Activated CD4-positive, alpha-beta T cell treated with anti-CD3 and anti-CD28 coated beads, Interleukin-2, amount 50 U/mL, for 4 hours (primary cell): Measurements from ENCODE around the gene PDE1A.

Experiments
- DNase-seq, 2 experiments: peaks; one replicate each; pipeline ENCODE4 v3.0.0-alpha.2; 2020

PDE1A gene

GRCh38 chr2:182426918-182427240 is at the start of gene PDE1A:
PDE1A (minus strand) TSS chr2:182427036.
- DNase-seq = no peak

GRCh38 chr2:182473635-182474034 is 46.8 kb upstream of the PDE1A start:
- DNase-seq = no peak

- DNase-seq = no peak
These were observed 36.9 kb upstream of the PDE1A start for GRCh38 chr2:182463760-182464159.

- DNase-seq = no peak
These were observed 29.9 kb upstream of the PDE1A start for GRCh38 chr2:182456784-182457183.

- no peak for DNase-seq
These were observed 25.7 kb upstream of the PDE1A start for GRCh38 chr2:182452456-182452990.

- DNase-seq = no peak
These were observed 21.5 kb upstream of the PDE1A start for GRCh38 chr2:182448371-182448770.

GRCh38 chr2:182447863-182448262 is 21.0 kb upstream of the PDE1A start:
- DNase-seq = no peak

GRCh38 chr2:182447163-182447562 is 20.3 kb upstream of the PDE1A start:
- DNase-seq = no peak

- no peak for DNase-seq
These were observed 19.3 kb upstream of the PDE1A start for GRCh38 chr2:182446087-182446486.

GRCh38 chr2:182445391-182445965 is 18.6 kb upstream of the PDE1A start:
- no peak for DNase-seq

- DNase-seq = no peak
These were observed 18.0 kb upstream of the PDE1A start for GRCh38 chr2:182444806-182445205.

- no peak for DNase-seq
These were observed 17.3 kb upstream of the PDE1A start for GRCh38 chr2:182444170-182444569.

- no peak for DNase-seq
These were observed 9.4 kb upstream of the PDE1A start for GRCh38 chr2:182436252-182436651.

GRCh38 chr2:182435754-182436153 is 8.9 kb upstream of the PDE1A start:
- no peak for DNase-seq

- DNase-seq = no peak
These were observed 5.2 kb upstream of the PDE1A start for GRCh38 chr2:182432051-182432450.

- no peak for DNase-seq
These were observed 1.6 kb upstream of the PDE1A start for GRCh38 chr2:182428476-182428875.

- DNase-seq = no peak
These were observed 536 bp downstream of the PDE1A start for GRCh38 chr2:182426082-182426917.

GRCh38 chr2:182422864-182423263 is 4.0 kb downstream of the PDE1A start:
- DNase-seq = no peak

GRCh38 chr2:182420669-182421068 is 6.2 kb downstream of the PDE1A start:
- DNase-seq = no peak

GRCh38 chr2:182416861-182417260 is 10.0 kb downstream of the PDE1A start:
- no peak for DNase-seq

- no peak for DNase-seq
These were observed 10.6 kb downstream of the PDE1A start for GRCh38 chr2:182416191-182416590.

- no peak for DNase-seq
These were observed 11.1 kb downstream of the PDE1A start for GRCh38 chr2:182415771-182416170.

GRCh38 chr2:182412858-182413257 is 14.0 kb downstream of the PDE1A start:
- no peak for DNase-seq

- no peak for DNase-seq
These were observed 16.7 kb downstream of the PDE1A start for GRCh38 chr2:182410120-182410519.

GRCh38 chr2:182406221-182406620 is 20.6 kb downstream of the PDE1A start:
- no peak for DNase-seq
